Suprapubic skin (tissue), 4 donors: ENCODE results near the gene MARCHF10.

Source experiments
- POLR2A ChIP-seq, 2 donors: fragments of 450-650 bp; IDR thresholded peaks; one replicate each; pipeline ENCODE4 v1.6.1; 2017; ENCODE audit warnings: antibody characterized with exemption in 2 of 2, mild to moderate bottlenecking in 2 of 2, moderate library complexity in 2 of 2
- POLR2AphosphoS5 ChIP-seq, 3 donors: sonication (generic); formaldehyde crosslinking; IDR thresholded peaks; one replicate each; pipeline ENCODE4 v1.6.1; 2017; ENCODE audit warnings: antibody characterized with exemption in 3 of 3

DNA sequence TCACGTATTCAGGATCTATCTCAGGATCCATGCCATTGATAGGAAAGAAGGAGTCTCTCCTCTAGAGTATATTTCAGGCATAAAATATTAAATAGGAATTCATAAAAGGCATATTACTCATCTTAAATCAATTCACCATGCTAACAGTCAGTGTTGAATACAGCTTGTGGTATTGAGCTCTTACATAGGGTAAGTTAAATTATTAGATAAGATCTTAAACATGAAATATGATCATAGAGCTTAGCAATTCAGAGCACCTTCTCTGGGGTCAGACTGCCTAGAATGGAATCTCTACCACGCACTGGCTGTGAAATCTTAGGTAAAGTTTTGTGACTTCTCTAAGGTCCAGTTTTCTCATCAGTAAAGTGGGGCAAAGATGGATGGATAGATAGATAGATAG lies 20.7 kb downstream of the MARCHF10 start:
- TF ChIP-seq POLR2AphosphoS5 (IDR thresholded peaks at IDR 0.05) (no peak), POLR2A (IDR thresholded peaks at IDR 0.05) (no peak)
